GM21447 (cell line): ENCODE results near the gene SKI.

Source experiments
- ATAC-seq: cut with Tn5 transposase; IDR thresholded peaks from one replicate; pipeline ENCODE4 v1.9.1; 2021; ENCODE audit not compliant: unreplicated experiment

The SKI gene

DNA sequence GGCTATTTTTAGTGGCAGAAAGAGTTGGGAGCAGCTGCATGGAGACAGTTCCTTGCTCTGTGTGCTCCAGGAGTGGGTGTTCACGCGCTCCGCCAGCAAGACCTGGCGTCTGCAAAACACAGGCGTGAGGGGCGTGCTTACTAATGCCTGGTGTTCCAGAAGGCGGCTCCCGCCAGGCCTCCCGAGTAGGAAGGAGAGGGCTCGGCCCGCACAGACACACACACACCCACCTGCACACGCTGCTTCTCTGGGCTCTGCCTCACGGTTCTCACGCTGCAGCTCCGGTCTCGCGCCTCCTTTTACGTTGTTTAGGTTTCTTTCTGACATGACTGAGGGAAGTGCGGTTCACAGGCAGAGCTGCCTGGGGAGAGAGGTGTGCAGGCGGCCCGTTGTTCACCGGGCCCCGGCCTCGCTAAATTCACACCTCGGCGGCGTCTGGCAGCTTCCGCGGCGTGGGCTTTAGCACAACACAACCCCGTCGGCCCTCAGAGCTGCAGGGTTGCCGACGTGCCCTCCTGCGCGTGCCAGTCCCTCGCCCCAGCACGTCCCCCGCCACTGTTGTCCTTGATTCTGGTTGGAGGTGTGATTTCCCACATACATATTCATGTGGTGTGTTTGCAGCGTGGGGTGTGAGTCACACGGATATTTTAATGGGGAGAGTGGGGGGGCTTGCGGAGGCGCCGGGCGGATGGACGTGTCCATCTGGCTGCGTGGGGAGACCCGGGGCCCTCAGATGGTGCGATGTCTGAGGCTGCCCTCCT is 77.0 kb downstream of the SKI start:
- no peak for ATAC-seq

- ATAC-seq: no peak
Observed at GRCh38 chr1:2306151-2306978, 78.2 kb downstream of the SKI start.

GRCh38 chr1:2307064-2307605 is 79.0 kb downstream of the SKI start:
- ATAC-seq: no peak

- no peak for ATAC-seq
Observed at GRCh38 chr1:2307972-2308371, 79.9 kb downstream of the SKI start.

GRCh38 chr1:2308844-2309243 is 80.7 kb downstream of the SKI start:
- no peak for ATAC-seq

DNA sequence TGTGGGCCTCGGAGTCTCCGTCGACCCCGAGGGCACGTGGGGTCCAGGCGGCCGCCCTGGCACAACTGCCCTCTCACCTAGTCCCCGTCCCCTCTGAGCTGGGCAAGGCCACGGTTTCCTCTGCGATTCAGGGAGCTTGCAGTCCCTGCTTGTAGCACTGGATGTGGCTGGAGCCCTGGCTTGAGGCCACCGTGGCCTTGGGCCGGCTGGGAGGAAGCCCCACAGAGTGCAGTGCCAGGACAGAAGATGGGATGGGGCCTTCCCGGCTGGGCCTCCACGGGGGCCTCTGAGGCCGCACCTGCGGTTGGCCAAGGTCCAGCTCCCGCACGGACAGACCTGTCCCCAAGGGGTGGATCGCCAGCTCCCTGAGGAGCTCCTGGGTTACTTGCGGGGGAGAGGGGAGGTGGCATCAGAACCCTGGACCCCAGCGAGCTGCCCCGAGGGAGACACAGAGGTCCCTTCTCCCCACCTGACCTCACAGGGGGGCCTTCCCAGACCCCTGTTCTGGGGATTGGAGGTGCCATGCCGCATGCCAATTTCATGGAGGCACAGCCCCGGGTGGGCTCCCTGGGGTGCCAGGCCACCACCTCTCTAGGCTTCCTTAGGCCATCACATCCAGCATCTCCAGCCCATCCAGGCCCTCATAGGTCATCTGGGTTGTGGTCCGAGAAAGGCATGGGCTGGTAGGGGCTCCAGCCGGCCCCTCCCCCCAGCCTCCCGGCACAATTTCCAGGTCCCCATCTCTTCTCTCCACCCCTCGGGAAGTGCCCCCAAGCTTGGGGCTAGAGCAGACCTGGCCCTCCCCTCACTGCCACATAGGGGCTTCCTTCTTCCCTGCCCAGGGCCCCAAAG is 82.4 kb downstream of the SKI start:
- ATAC-seq: no peak

GRCh38 chr1:2311184-2312032 is 83.3 kb downstream of the SKI start:
- no peak for ATAC-seq

- ATAC-seq: no peak
Observed at GRCh38 chr1:2312160-2312514, 84.0 kb downstream of the SKI start.

DNA sequence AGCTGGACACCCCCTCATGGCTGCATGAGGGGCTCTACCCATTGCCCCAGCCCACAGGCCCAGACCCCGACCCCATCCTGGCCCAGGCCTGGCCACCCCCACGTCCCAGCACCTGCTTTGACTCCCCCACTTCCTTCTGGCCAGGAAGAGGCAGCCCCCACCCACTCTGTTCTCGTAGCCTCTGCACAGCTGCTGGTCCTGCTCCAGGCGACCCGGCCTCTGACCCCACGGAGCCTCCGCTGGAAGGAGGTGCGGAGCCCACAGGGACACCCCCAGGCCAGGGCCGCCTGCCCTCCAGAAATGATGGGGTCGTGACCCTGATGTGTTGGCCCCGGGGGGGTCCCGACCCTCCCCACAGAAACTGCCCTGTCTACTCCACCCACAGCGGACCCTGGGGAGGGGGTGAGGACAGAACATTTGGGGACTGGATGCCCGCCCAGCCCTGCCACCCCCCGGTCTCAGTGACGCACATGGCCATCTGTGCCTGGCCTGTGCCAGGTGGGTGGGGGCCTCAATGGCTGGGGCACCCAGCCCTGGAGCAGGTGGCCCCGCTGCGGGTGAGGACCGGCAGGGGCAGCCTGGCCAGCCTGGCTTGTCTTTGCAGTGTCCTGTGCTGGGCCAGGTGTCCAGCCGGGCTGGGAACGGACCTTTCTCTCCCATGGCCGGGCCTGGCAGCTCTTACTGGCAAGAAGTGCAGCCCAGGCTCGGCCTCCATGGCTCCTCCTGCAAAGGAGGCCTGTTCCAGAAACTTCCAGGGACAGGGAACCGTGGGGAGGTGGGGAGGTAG is 84.6 kb downstream of the SKI start:
- ATAC-seq: no peak

DNA sequence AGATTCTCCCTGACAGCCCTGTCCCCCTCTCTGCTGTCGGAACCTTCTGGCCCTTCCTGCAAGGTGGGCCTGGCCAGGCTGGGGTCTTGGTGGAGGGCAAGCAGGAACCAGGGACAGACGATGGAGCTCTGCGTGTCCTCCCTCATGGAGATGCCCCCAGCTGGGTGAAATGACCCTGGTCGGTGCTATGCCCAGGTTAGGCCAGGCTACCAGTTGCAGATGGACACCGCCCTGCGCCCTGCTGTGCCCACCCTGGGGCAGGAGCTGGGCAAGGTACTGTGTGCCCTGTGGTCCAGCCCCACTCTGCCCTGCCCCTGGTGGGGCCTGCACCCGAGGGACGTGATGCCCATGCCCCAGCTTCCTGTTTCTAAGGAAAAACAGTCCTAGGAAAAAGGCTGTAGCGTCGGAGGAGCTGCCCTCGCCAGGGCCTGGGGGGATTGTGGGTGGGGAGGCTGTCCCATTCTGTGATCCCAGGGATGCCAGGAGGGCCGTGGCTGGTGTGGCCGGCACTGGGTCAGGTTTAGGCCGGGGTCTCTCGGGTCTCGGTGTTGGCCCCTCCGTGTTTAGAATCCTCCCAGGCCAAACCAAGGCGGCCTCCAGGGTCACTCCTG is 85.6 kb downstream of the SKI start:
- ATAC-seq: no peak

DNA sequence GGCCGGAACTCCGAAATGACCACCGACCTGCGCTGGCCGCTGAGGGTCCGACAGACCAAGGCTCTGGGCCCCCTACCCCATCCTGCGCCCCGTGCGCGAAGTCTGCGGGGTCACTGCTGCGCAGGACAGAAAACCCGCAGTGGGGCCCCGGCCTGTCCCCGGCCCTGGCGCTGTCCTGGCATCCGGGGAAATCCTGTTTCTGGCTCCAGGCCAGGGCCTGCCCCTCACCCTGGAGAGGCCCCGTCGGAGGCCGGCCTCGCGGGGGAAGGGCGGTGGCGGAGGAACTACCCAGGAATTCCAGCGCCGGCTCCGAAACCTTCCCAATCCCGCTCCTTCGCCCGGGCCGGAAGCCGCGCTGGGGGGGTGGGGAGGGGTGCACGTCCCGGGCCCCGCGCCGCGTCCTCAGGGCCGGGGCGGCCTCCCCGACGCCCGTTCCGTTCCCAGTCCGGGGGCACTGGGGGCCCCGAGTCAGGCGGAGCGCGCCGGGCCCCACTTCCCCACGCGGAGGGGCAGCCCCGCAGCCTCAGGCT is 86.2 kb downstream of the SKI start:
- ATAC-seq: no peak

GRCh38 chr1:2314803-2315673 is 86.9 kb downstream of the SKI start:
- no peak for ATAC-seq

DNA sequence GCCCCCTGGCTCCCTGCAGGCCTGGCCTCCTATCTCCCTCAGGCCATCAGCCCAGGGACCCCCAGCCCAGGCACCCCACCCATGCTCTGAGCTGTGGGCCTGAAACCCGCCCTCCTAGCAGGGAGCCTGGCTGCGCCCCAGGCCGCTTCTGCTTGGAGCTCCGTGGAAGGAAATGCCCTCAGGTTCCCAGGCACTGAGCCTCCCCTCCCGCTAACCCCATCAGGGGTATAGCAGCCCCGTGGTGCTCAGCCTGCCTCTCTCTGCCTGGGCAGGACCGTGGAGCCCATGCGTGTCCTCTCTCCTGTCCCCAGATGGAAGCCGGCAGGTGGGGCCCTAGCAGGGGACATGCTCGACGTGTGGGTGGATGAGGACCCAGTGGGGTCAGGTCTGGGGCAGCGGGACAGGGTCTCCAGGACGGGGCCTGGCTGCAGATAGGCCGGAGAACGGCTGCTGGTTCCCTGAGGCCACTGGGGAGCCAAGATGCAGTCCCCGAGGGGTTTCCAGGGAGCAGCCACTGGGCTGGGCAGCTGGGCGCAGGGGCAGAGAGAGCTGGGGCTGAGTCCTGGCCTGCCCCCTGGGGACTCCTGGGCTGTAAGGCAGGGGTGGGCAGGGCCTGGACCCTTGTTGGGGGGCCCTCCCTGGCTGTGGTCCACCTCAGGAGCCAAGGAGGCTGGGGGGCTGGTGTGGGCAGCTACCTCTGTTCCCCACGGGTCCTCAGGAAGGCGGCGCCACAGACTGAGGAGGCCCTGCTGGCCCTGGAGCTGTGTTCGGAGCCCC is 87.7 kb downstream of the SKI start:
- ATAC-seq: no peak

DNA sequence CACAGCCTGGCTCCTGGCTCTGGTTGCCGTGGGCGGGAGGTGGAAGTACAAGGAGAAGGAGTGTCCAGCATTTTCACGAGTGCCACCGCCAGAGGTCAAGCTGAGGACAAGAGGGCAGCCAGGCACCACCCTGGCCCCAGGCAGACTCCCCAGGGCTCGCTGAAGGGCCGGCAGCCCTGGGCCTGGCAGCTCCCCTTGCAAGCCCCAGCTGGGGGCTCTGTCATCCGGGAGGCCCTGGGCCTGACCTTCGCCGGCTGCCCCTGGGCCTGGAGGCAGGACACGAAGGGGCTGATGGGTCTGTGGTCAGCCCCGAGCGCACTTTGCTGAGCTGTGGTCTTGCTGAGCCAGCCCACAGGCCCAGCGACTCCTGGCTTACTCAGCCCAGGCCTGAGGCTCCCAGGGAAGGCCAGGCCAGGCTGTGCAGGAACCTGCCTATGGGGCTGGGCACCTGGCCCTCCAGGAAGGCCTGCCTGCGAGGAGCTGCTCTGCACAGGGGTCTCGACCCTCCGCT is 88.4 kb downstream of the SKI start:
- no peak for ATAC-seq

DNA sequence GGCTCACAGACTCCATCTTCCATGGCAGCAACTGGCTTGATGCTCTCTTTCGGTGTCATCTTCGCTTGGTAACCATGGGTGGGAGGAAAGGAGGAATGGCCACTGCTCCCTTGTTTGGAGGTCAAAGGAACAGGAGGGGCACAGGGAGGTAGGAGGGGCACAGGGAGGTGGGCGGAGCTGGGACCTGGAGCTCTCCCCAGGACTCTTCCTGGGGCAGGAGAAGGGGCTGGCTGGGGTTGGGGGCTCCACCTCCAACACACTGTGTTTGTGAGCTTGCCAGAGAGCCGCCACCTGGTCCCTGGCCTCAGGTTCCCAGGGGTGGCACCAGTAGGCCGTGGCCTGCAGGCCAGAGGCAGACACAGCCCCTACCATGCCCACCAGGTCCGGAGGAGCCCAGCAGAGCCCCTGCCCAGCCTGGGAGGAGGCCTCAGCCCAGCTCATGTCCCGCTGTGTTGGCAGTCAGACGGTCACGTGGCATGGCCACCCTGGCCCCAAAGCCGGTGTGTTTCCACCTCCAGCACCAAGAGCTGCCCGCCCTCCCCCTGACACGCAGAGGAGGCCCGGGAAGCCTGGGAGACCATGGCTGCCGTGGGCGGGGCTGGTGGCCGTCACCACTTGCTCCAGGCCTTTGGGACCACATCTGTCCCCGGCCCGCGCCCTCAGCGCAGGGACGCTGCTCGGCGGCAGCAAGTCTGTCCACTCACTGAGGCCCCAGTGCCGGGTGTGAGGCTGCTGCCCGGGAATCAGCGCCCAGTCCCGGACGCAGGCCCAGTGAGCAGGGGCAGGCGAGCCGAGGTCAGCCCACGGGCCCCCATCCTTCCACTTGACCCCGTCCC is 89.3 kb downstream of the SKI start:
- no peak for ATAC-seq
